ENCODE results near the gene ZNF841.

ZNF841 gene

DNA sequence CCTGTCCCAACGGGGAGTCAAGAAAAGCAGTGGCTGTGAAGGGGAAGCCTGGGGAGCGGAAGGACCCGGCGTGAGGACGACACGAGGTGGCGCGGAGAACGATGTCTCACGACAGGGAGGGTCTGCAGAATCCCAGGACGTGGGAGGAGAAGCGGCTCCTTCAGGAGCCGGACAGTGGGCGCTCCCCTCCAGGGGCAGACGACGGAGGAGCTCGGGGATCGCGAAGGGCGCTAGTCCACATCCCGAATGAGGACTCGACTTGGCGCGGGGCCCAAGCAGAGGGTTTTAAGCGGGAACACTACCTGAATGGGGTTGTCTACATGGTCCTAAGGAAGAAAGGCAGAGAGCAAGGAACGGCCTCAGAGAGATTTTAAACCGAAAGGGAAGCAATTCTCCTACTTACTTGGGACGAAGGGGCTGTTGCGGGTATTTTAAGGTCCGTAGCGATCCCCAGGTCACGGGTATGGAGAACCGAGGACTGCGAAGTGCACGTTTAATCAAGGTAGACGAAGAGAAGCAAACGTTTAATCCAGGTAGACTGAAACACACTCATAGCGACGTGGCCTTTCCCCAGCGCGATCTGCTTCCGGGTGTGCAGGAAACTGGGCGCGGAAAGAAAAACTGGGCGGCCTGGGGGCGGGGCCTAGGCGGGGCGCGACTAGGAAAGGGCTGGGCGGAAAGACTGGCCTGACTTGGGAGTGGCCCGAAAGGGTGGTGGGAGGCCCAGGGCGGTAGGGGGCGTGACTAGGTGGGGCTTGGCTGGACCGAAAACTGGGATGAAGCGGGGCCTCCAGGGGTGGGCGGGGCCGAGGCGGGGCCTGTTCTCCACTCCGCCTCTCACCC, at the start of gene ZNF841:
ZNF841 (minus strand) TSS at position 594 of the 843 bp plus-strand sequence. CDS start 10,964 bp downstream, outside the sequence.
- Histone ChIP-seq H3K4me2 (ENCODE audit: low read depth, low read length, poor library complexity, severe bottlenecking) (peak within 1 kb of the TSS; percentile 66), H2AFZ (ENCODE audit: low read length) (peak within 1 kb of the TSS; percentile 59), H3F3A (ENCODE audit: low read depth) (no peaks in the 10 kb centered on the region), H3K9me2 (replicated peaks; ENCODE audit: low read depth, low read length) (no peaks in the 10 kb centered on the region), H3K9me3 (ENCODE audit: insufficient read depth, low read depth, low read length) (peaks cover 14% of the 10 kb centered on the region; the same call in 1 of the 2 replicates), H3K4me1 (ENCODE audit: insufficient read depth, low read length, poor library complexity, severe bottlenecking) (no peaks in the 10 kb centered on the region), H3K79me2 (ENCODE audit: insufficient read depth, low read length) (peaks cover 37% of the 10 kb centered on the region; the same call in 1 of the 2 replicates), H4K20me1 (ENCODE audit: insufficient read depth, low read length, poor library complexity, severe bottlenecking) (no peaks in the 10 kb centered on the region), H3K4me3 (ENCODE audit: low read length, poor library complexity, severe bottlenecking) (peak within 1 kb of the TSS; percentile 78), H3K9ac (ENCODE audit: low read depth, low read length, poor library complexity, severe bottlenecking) (peak within 1 kb of the TSS; percentile 74), H3K27me3 (ENCODE audit: insufficient read depth, low read length, poor library complexity, severe bottlenecking) (no peaks in the 10 kb centered on the region), H3K36me3 (ENCODE audit: insufficient read depth, low read length) (0 out of 2 replicates have a peak, but pooled peaks cover 5% of the 10 kb centered on the region)
- TF ChIP-seq, protein P1, sequence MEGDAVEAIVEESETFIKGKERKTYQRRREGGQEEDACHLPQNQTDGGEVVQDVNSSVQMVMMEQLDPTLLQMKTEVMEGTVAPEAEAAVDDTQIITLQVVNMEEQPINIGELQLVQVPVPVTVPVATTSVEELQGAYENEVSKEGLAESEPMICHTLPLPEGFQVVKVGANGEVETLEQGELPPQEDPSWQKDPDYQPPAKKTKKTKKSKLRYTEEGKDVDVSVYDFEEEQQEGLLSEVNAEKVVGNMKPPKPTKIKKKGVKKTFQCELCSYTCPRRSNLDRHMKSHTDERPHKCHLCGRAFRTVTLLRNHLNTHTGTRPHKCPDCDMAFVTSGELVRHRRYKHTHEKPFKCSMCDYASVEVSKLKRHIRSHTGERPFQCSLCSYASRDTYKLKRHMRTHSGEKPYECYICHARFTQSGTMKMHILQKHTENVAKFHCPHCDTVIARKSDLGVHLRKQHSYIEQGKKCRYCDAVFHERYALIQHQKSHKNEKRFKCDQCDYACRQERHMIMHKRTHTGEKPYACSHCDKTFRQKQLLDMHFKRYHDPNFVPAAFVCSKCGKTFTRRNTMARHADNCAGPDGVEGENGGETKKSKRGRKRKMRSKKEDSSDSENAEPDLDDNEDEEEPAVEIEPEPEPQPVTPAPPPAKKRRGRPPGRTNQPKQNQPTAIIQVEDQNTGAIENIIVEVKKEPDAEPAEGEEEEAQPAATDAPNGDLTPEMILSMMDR (conservative IDR thresholded peaks at IDR 0.05; ENCODE audit: low read length), result no peak
- no peak for TF ChIP-seq EZH2phosphoT487 (IDR thresholded peaks at IDR 0.05; ENCODE audit: borderline replicate concordance)

DNA sequence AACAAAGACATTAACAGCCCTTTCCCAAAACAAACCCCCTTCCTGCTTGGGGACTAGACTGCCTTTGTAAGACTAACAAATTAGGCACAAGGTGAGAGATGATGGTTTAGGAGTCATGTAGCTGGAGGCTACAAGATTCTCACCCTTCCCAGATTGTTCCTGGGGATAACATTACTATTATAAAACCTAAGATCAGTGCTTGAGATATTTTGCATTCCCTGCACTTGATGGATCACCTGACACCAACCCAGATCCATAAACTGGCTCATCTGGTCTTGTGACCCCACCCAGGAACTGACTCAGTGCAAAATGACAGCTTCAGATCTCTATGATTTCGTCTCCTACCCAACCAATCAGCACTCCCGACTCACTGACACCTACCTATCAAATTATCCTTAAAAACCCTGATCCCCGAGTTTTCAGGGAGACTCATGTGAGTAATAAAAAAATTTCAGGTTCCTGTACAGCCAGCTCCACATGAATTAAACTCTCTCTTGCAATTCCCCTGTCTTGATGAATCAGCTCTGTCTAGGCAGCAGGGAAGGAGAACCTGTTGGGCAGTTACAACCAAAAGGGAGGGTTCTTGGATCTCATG, 46.5 kb upstream of the ZNF841 start:
- Histone ChIP-seq H3K4me2 (ENCODE audit: low read depth, low read length, poor library complexity, severe bottlenecking) (no peak overlapping the region), H3K9me2 (replicated peaks; ENCODE audit: low read depth, low read length) (no peaks in the 10 kb centered on the region), H3K79me2 (ENCODE audit: insufficient read depth, low read length) (peaks cover 22% of the 10 kb centered on the region), H3K4me3 (ENCODE audit: low read length, poor library complexity, severe bottlenecking) (no peak overlapping the region), H4K20me1 (ENCODE audit: insufficient read depth, low read length, poor library complexity, severe bottlenecking) (no peaks in the 10 kb centered on the region), H3K9ac (ENCODE audit: low read depth, low read length, poor library complexity, severe bottlenecking) (no peak overlapping the region), H3K27me3 (ENCODE audit: insufficient read depth, low read length, poor library complexity, severe bottlenecking) (no peaks in the 10 kb centered on the region), H2AFZ (ENCODE audit: low read length) (no peak overlapping the region), H3K36me3 (ENCODE audit: insufficient read depth, low read length) (no peaks in the 10 kb centered on the region), H3F3A (ENCODE audit: low read depth) (no peaks in the 10 kb centered on the region), H3K9me3 (ENCODE audit: insufficient read depth, low read depth, low read length) (no peaks in the 10 kb centered on the region), H3K4me1 (ENCODE audit: insufficient read depth, low read length, poor library complexity, severe bottlenecking) (peaks cover 16% of the 10 kb centered on the region)
- TF ChIP-seq EZH2phosphoT487 (IDR thresholded peaks at IDR 0.05; ENCODE audit: borderline replicate concordance), result no peak
- TF ChIP-seq, protein P1 (conservative IDR thresholded peaks at IDR 0.05; ENCODE audit: low read length), result no peak

DNA sequence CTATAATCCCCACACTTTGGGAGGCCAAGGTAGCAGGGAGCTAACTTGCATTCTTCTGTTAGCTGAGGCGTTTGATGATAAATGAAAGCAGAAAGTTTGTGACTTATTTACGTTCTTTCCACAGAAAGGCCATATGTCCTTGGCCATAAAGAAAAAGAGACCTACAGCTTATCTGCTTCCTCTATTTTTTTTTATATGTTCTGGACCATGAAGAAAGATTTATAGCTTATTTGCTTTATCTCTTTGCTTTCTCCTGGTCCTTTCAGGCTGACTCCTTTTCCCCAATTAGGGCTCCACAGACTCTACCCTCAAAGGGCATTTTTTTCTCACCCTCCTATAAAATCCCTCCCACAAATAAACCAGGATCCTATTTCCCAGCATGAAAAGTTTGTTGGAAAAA, 45.6 kb upstream of the ZNF841 start:
- Histone ChIP-seq H4K20me1 (ENCODE audit: insufficient read depth, low read length, poor library complexity, severe bottlenecking) (no peaks in the 10 kb centered on the region), H3K4me3 (ENCODE audit: low read length, poor library complexity, severe bottlenecking) (no peak overlapping the region), H3K9me3 (ENCODE audit: insufficient read depth, low read depth, low read length) (no peaks in the 10 kb centered on the region), H2AFZ (ENCODE audit: low read length) (no peak overlapping the region), H3F3A (ENCODE audit: low read depth) (no peaks in the 10 kb centered on the region), H3K27me3 (ENCODE audit: insufficient read depth, low read length, poor library complexity, severe bottlenecking) (no peaks in the 10 kb centered on the region), H3K79me2 (ENCODE audit: insufficient read depth, low read length) (peaks cover 28% of the 10 kb centered on the region), H3K9me2 (replicated peaks; ENCODE audit: low read depth, low read length) (no peaks in the 10 kb centered on the region), H3K36me3 (ENCODE audit: insufficient read depth, low read length) (no peaks in the 10 kb centered on the region), H3K4me2 (ENCODE audit: low read depth, low read length, poor library complexity, severe bottlenecking) (no peak overlapping the region), H3K4me1 (ENCODE audit: insufficient read depth, low read length, poor library complexity, severe bottlenecking) (peaks cover 16% of the 10 kb centered on the region), H3K9ac (ENCODE audit: low read depth, low read length, poor library complexity, severe bottlenecking) (no peak overlapping the region)
- TF ChIP-seq EZH2phosphoT487 (IDR thresholded peaks at IDR 0.05; ENCODE audit: borderline replicate concordance), result no peak
